WERI-Rb-1 (cell line): ENCODE data around the gene POLR2H.

Source experiments
- DNase-seq: peaks from one replicate; pipeline ENCODE4 v3.0.0-alpha.2; 2020
- H3K27ac ChIP-seq: fragments of 250-450 bp; sonication (Bioruptor Pico); 2 replicates; pipeline ENCODE4 v1.5.1; 2020; ENCODE audit warnings: mild to moderate bottlenecking, moderate library complexity
- H3K27me3 ChIP-seq: fragments of 250-450 bp; sonication (Bioruptor Pico); 2 replicates; pipeline ENCODE4 v1.5.1; 2021; ENCODE audit warnings: mild to moderate bottlenecking, low read depth, moderate library complexity; ENCODE audit not compliant: insufficient read depth, severe bottlenecking
- H3K36me3 ChIP-seq: fragments of 250-450 bp; sonication (Bioruptor Pico); 2 replicates; pipeline ENCODE4 v1.5.1; 2020; ENCODE audit warnings: mild to moderate bottlenecking, moderate library complexity
- H3K4me3 ChIP-seq: 2 replicates; pipeline ENCODE4 v1.5.1; 2011; ENCODE audit warnings: low read depth, mild to moderate bottlenecking, control low read depth, low read length
- H3K9me3 ChIP-seq: fragments of 250-450 bp; sonication (Bioruptor Pico); 2 replicates; pipeline ENCODE4 v1.5.1; 2021; ENCODE audit warnings: mild to moderate bottlenecking, moderate library complexity; ENCODE audit not compliant: severe bottlenecking
- CTCF ChIP-seq: IDR thresholded peaks from 2 replicates; pipeline ENCODE4 v1.5.1; 2011; ENCODE audit warnings: low read depth, mild to moderate bottlenecking, control low read depth, inconsistent platforms, low read length

The POLR2H gene

GRCh38 chr3:184405075-184406030, 43.8 kb downstream of the POLR2H start:
- Histone ChIP-seq H3K36me3 (no peaks in the 10 kb centered on the region), H3K4me3 (no peak overlapping the region; the same call in 1 of the 2 replicates), H3K27ac (peak overlapping the region; percentile 80), H3K27me3 (no peaks in the 10 kb centered on the region), H3K9me3 (no peaks in the 10 kb centered on the region)
- peak; percentile 85 for DNase-seq
- TF ChIP-seq CTCF: no peak

GRCh38 chr3:184409331-184409926, 47.9 kb downstream of the POLR2H start:
- TF ChIP-seq CTCF: no peak
- Histone ChIP-seq H3K27ac (no peak overlapping the region), H3K9me3 (no peaks in the 10 kb centered on the region), H3K27me3 (no peaks in the 10 kb centered on the region), H3K4me3 (no peak overlapping the region), H3K36me3 (no peaks in the 10 kb centered on the region)
- DNase-seq: no peak

GRCh38 chr3:184409946-184410500, 48.5 kb downstream of the POLR2H start:
- H3K4me3 ChIP-seq: no peak overlapping the region
- H3K36me3 ChIP-seq: no peaks in the 10 kb centered on the region
- no peak for TF ChIP-seq CTCF
- no peaks in the 10 kb centered on the region for H3K27me3 ChIP-seq
- no peak overlapping the region for H3K27ac ChIP-seq
- no peaks in the 10 kb centered on the region for H3K9me3 ChIP-seq
- no peak for DNase-seq

GRCh38 chr3:184414418-184415202, 53.1 kb downstream of the POLR2H start:
- H3K4me3 ChIP-seq: no peak overlapping the region
- H3K9me3 ChIP-seq: no peaks in the 10 kb centered on the region
- no peaks in the 10 kb centered on the region for H3K27me3 ChIP-seq
- DNase-seq: peak; percentile 67
- H3K27ac ChIP-seq: no peak overlapping the region
- no peaks in the 10 kb centered on the region for H3K36me3 ChIP-seq
- TF ChIP-seq CTCF: no peak

- no peak for DNase-seq
- TF ChIP-seq CTCF: no peak
- no peaks in the 10 kb centered on the region for H3K27me3 ChIP-seq
- H3K36me3 ChIP-seq: no peaks in the 10 kb centered on the region
- no peaks in the 10 kb centered on the region for H3K9me3 ChIP-seq
- H3K27ac ChIP-seq: no peak overlapping the region
- no peak overlapping the region for H3K4me3 ChIP-seq
These were observed 53.6 kb downstream of the POLR2H start for GRCh38 chr3:184415203-184415490.
